Posterior cingulate gyrus (tissue), 11 donors: ENCODE results near the gene GTF2A2.

Experiments used
- DNase-seq, 10 donors: peaks; one replicate each; pipeline versions ENCODE4 v3.0.0 to v3.0.0-alpha.2; 2020 to 2021; ENCODE audit warnings: mixed read lengths in 3 of 10
- intact Hi-C: fragments of 100-400 bp; cut with DNase I; formaldehyde crosslinking; loops from one replicate; pipeline ENCODE4 v1.15.1; 2023

GTF2A2 gene

DNA sequence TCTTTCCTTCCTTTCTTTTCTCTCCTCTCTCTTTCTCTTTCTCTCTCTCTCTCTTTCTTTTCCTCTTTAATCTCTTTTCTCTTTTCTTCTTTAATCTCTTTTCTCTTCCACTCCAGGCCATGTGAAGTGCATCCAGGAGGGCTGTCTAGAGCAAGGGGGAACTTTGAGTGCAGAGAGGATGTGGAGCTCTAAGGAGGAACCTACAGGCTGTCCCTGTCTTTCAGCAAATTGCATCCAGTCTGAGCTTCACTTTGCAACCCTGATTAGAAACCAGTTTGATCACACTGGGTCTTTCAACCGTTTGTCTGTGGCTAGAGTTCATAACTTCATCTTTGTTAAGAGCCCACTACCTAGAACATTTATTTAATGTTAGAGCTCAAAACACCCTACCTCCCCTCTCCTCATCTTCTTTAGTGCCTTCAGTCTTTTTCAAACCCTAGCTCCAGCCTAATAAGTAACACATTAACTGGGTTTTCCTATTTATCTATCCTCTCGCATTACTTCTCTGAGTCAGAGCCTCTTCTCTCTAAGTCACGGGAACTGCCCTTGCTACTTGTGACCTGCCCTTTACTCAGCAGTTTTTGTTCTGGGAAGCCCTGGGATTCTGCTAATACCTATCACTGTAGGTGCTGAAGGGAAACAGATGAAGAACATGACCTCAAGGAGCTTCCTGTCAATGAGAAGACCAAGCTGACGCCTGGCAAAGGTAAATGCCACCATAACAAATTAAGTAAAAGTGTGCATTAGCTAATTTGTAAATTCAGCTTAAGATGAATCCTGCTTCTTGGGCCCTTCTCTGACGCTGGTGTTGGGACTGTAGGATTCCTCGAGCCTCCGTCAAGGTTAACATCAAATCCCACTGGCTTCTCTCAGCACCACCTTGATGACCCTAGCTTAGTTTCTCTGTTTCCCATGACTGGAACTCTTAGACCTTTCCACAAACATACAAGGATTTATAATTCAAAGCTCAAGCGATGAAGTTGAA, 45.7 kb downstream of the GTF2A2 start, which contains the start of gene GCNT3:
Gene GCNT3, plus strand, starts transcription at position 508 of the 985 bp plus-strand sequence. CDS start 6,456 bp downstream, outside the sequence.
- no peak for DNase-seq
- intact Hi-C loops, result no loop called here

DNA sequence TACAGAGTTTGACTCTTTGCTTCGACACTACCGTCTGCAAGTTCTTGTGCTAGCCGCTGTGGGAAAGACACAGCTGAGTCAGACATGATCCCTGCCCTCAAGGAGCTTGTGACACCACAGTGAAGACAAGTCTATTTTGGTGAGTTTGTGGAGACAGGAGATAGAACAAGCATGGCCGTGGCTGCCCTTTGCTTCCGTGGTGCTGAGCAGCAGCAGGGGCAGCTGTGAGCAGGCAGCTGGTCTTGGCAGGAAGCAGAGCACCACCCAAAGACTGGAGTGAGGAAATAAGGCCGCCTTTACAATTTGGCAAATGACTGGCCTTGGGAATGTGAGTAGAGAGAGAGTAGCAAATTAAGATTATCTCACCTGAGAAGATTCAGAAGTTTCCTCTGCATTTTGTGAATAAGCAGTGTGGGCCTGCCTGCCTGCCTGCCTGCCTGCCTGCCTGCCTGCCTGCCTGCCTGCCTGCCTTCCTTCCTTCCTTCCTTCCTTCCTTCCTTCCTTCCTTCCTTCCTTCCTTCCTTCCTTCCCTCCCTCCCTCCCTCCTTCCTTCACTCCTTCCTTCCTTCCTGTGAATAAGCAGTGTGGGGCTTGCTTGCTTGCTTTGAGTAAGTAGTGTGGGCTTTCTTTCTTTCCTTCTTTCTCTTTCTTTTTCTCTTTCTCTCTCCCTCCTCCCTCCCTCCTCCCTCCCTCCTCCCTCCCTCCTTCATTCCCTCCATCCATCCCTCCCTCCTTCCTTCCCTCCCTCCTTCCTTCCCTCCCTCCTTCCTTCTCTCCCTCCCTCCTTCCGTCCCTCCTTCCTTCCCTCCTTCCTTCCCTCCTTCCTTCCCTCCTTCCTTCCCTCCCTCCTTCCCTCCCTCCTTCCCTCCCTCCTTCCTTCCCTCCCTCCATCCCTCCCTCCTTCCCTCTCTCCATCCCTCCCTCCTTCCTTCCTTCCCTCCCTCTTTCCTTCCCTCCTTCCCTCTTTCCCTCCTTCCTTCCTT, 47.3 kb downstream of the GTF2A2 start:
- DNase-seq, result no peak
- intact Hi-C loops, result no loop called here

DNA sequence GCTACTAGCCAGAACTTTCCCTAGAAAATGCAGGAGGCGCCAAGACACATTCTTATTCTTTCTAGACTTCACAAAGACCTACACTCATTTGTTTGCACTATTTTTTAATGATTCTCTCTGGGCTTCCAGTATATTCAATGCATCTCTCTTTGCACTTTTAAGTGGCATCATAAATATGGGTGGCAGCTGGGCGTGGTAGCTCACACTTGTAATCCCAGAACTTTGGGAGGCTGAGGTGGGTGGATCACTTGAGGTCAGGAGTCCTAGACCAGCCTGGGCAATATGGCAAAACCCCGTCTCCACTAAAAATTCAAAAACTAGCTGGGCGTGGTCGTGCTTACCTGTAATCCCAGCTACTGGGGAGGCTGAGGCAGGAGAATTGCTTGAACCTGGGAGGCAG, 51.3 kb downstream of the GTF2A2 start:
- intact Hi-C loops, result no loop called here
- DNase-seq, result no peak

DNA sequence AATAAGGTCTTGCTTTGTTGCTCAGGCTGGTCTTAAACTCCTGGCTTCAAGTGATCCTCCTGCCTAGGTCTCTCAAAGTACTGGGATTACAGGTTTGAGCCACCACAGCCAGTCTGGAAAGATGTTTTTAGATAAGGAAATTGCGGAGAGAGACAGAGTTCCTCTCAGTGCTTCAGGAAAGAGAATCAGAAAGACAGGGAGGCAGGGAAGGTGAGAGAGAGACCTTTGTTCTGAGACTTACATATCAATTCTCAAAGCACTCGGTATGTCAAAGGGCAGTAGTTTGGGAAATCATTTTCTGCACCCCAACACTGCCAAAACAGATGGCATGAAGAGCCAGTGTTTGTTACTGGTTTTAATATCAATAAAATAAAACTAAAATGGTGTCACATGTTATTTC, 58.9 kb downstream of the GTF2A2 start:
- intact Hi-C loops, result no loop called here
- DNase-seq, result no peak

DNA sequence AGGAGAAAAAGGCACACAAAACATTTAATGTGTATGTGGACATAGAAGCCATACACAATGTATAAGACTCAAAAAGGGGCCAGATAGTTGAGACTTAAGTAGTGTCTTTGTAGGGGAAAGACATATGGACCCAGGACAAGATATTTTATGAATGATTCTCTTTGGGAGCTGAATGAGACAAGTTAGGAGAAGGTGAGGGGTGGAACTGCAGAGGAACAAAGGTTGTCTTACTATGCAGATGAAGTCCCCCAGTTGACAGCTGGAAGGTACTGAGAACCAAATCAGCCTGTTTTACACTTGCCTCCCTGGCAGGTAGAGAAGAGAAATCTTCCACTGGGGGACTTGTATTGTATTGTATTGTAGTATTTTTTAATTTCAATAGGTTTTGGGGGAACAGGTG, 60.7 kb downstream of the GTF2A2 start:
- intact Hi-C loops, result no loop called here
- no peak for DNase-seq

DNA sequence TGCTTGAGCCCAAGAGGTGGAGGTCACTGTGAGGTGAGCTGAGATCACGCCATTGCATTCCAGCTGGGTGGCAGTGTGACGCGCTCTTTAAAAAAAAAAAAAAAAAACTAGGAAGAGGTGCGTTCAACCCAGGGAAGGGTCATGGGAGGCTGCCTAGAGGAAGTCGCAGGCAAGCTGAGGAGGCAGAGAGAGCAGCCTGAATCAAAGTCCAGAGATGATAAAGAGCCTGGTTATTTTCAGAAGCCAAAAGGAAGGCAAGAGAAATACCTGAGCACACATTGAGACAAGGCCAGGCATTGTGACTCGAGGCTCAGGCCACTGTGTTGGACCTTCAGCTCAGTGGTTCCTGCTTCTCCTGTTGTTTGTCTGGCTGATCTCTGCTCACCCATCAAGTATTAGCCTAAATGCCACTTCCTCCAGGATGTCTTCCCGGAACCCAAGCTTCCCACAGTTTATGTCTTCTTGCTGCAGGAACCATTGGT, 61.8 kb downstream of the GTF2A2 start:
- intact Hi-C loops, result no loop called here
- no peak for DNase-seq

DNA sequence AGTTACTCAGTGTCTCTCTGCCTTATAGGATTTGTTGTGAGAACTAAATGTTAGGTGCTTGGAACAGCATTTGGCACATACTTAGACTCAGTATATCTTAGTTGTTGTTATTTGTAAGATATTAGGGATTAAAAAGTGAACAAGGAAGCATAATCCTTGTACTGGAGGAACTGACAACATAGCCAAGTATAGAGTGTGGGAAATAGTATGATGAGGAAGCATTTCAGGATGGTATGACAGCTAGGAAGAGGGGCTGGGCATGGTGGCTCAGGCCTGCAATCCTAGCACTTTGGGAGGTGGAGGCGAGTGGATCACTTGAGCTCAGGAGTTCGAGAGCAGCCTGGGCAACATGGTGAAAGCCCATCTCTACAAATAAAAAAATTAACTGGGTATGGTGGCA, 62.3 kb downstream of the GTF2A2 start:
- intact Hi-C loops, result no loop called here
- no peak for DNase-seq

DNA sequence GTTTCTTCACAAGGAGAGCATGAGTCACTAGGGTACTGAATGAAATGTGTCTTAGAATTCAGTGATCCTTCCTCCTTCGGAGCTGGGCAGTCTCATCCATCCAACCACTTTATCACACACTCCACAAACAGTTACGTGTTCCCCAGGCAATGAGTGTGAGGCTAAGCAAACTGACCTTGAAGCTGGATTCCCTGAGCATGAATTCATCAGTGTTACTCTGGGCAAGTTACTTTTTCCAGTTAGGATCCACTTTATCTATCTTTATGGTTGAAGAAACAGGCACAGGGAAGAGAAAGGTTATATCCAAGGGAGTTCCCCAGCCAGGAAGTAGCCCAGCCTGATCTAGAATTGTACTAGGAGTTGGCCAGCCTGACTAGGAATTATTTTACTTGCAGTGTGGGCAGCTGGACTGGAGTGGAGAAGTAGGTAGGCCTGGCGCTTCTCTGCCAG, 62.8 kb downstream of the GTF2A2 start:
- no peak for DNase-seq

DNA sequence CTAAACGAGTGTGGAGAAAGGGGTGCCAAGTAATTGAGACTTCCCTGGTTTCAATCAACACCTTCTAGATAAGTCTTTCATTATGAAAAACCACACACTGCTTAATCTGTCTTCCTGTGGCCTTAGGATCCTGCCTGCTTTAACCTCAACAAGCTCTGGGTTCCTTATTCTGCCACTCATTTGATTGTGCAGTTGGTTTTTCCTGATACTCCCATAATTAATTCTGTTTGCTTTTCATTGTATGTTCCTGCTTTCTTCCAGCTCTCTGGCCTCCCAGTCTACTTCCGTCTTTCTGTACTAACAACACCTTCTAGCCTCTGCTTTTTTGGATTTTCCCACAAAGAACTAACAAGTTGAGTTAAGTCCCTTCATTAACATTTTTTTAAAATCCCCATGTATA, 66.0 kb downstream of the GTF2A2 start:
- intact Hi-C loops, result no loop called here
- no peak for DNase-seq

More for the DNA sequence above, 62.8 kb downstream of the GTF2A2 start:
- intact Hi-C loops, result no loop called here

DNA sequence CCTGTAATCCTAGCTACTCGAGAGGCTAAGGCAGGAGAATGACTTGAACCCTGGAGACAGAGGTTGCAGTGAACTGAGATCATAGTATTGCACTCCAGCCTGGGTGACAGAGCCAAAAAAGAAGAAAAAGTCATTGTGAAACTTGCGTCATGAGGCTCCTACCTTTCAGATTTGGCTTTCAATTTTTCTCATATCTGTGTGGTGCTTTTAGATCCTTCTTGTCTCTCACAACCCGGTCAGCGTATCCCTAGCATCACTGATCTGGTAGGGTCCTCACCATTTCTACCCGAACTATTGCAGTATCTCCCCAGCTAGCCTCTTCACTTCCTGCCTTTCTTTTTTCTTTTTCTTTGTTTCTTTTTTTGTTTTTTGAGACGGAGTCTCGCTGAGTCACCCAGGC, 67.3 kb downstream of the GTF2A2 start:
- no peak for DNase-seq
- intact Hi-C loops, result no loop called here
